Ammon's horn (tissue), 1 donor: Measurements from ENCODE around the gene TENT4B.

Experiments used
- DNase-seq: peaks from one replicate; pipeline ENCODE4 v3.0.0-alpha.2; 2016; ENCODE audit warnings: low spot score

TENT4B gene

DNA sequence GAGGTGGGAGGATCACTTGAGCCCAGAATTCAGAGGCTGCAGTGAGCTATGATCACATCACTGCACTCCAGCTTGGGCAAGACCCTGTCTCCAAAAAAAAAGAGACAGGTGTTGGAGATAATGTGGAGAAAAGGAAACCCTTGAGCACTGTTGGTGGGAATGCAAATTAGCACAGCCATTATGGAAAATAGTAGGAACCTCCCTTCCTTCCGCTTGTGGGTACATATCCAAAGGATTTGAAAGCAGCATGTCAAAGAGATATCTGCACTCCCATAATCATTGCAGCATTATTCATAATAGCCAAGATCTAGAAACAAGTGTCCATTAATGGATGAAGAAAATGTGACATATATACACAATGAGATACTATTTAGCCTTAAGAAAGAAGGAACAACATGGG is 103.5 kb downstream of the TENT4B start:
- no peak for DNase-seq

DNA sequence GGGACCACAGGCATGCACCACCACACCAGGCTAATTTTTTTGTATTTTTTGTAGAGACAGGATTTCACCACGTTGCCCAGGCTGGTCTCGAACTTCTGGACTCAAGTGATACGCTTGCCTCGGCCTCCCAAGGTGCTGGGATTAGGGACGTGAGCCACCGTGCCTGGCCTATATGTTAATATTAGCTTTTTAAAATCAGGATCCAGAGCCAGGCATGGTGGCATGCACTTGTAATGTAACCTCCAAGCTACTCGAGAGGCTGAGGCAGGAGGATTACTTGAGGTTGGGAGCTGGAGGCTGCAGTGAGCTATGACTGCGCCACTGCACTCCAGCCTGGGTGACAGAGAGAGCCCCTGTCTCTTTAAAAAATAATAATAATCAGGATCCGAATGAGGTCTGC is 104.8 kb downstream of the TENT4B start:
- DNase-seq = no peak

DNA sequence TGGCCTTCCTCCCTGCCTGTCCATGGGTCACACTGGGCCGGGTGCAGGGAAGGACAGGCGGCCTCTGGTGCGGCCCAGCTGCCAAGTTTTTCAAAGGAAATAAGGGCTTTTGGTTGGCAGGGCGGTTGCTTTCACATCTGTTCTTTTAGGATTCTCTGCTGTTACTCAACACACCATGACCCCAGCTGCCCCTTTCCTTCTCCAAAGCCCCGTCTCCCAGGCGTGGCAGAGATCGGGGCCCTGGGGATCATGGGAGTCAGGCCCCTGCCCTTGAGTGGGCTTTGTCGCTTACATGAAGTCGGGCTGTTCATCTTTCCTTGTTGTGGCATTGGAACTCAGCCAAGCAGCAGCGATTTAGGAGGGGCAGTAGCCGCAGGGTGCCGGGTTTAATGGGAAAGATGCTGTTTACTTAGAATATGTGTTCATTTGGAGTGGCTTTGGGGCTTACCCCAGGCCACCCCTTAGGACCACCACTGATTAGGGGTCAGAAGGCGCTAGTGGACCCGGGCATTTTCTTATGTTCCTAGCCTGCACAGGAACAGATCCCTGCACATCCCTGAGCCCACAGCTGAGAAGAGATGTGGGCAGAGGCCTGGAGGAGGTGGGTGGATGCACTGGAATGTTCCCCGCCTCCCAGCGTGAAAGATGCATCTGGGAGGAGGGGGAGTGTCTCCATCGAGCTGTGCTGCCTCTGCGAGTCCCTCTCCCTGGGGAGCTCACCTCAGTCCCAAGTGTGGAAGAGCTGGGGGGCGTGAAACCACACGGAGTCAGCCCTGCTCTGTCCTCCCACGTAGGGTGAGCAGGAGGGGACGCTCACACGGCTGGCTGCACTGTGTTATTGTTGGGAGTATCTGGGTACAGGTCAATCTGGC is 106.5 kb downstream of the TENT4B start:
- no peak for DNase-seq

GRCh38 chr16:50260206-50261159 is 107.4 kb downstream of the TENT4B start:
- no peak for DNase-seq

GRCh38 chr16:50261160-50261706 is 108.1 kb downstream of the TENT4B start:
- no peak for DNase-seq

- no peak for DNase-seq
Observed at GRCh38 chr16:50261707-50262235, 108.7 kb downstream of the TENT4B start.

GRCh38 chr16:50263060-50263909 is 110.2 kb downstream of the TENT4B start:
- DNase-seq = no peak

GRCh38 chr16:50263940-50264929 is 111.1 kb downstream of the TENT4B start:
- DNase-seq = no peak

DNA sequence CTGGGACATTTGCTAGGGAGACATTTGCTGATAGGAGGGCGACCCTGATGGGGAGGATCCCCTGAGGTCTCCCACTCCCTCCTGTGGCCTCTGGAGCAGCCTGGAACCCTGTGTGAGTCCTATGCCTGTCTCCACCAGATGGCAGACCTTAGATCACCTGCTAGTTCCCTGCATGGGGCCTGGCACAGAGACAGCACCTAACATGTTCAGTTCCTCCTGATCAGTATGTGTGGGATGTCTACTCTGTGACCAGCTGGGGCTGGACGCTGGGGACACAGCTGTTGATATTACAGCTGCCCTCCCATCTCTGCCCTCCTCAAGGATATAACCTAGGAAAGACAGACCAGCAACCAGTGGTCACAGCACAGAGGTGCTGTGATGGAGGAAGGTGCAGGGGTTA is 112.2 kb downstream of the TENT4B start:
- DNase-seq = no peak

GRCh38 chr16:50265716-50266336 is 112.7 kb downstream of the TENT4B start:
- no peak for DNase-seq

- no peak for DNase-seq
Observed at GRCh38 chr16:50266337-50267091, 113.4 kb downstream of the TENT4B start, which contains the start of gene ADCY7. Gene ADCY7 (plus strand): TSS chr16:50266551. CDS start chr16:50288180, 21,629 bp downstream.

DNA sequence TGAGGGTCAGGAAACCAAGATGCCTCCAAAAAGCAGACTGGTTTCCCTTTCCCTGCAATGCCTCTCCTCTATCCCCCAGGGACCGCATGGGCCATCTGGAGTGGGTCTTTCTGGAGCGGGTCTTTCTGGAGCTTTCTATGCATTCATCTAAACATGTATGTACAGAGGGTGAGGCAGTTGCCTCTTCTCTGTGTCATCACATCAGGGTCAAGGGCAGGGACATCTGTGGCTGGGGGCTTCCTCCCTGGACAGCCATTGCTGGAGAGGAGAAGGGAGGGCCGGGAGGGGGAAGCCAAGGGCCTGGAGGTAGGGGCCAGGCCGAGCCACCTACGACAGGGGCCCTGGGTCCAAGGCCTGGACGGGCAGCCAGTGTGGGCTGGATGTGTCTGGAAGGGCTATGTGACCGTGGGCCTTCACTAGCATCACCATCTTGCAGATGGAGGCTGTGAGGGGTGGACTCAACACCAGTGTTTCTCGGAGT is 114.1 kb downstream of the TENT4B start:
- DNase-seq = no peak

- no peak for DNase-seq
Observed at GRCh38 chr16:50267651-50268050, 114.5 kb downstream of the TENT4B start.

DNA sequence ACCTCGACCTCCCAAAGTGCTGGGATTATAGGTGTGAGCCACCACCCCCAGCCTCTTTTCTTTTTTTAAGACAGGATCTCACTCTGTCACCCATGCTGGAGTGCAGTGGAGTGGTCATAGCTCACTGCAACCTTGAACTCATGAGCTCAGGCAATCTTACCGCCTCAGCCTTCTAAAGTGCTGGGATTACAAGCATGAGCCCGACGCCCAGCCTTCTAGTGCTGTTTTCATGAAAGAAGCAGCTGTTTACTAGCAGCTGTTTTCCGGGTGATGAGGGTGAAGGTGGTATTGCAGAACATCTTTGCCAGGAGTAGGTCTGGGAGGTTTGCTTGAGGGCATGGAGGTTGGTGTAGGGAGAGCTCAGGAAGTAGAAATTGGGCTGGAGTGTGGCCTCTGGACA is 115.2 kb downstream of the TENT4B start:
- DNase-seq = no peak

- no peak for DNase-seq
Observed at GRCh38 chr16:50269061-50269705, 116.1 kb downstream of the TENT4B start.

DNA sequence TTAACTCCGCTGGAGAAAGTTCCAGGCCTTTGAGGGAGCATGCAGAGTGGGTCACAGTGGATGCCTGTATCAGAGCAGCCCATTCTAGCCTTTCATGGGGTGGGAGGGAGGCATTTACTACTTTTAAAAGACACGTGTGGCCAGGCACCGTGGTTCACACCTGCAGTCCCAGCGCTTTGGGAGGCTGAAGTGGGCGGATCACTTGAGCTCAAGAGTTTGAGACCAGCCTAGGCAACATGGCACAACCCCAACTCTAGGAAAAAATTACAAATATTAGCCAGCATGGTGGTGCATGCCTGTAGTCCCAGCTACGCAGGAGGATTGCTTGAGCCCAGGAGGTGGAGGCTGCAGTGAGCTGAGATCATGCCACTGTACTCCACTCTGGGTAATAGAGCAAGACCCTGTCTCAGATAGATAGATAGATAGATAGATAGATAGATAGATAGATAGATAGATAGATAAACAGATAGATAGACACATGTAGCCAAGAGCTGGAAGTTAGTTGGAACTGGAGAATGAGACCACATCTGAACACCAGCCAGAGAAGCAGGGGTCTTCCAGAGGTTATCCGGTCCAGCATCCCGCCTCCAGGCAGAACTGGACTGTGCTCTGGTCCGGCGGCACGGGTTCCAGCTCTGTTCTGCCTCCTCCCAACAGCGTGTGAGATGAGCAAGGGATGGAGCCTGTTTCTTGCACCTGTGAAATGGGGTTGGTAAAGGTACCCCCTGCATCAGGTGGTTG is 116.8 kb downstream of the TENT4B start:
- DNase-seq = no peak

- DNase-seq = no peak
Observed at GRCh38 chr16:50270510-50271147, 117.5 kb downstream of the TENT4B start.
